ENCODE measurements around the gene LAMA3. TPM values are rescaled to one million over a fixed set of nuclear protein-coding genes. Genes with fewer than 3 reads are reported as not detected.

LAMA3 gene
- total RNA-seq, 1 donor from 2014 or later: 1.9 TPM

- Mint-ChIP-seq H3K27ac (ENCODE audit: unreplicated experiment) (no peak overlapping the region), H3K4me3 (ENCODE audit: unreplicated experiment) (no peak overlapping the region), H3K36me3 (ENCODE audit: low read depth) (no peaks in the 10 kb centered on the region), H3K4me1 (ENCODE audit: low read depth) (peaks cover 10% of the 10 kb centered on the region), H3K27me3 (ENCODE audit: low read depth) (no peaks in the 10 kb centered on the region), H3K9me3 (ENCODE audit: low read depth) (no peaks in the 10 kb centered on the region)
- DNase-seq (ENCODE audit: low spot score): no peak
- no peak for TF ChIP-seq CTCF (IDR thresholded peaks at IDR 0.05)
Measured at GRCh38 chr18:23833714-23834113, 144.5 kb downstream of the LAMA3 start.

GRCh38 chr18:23835091-23835490, 145.8 kb downstream of the LAMA3 start:
- Mint-ChIP-seq H3K4me3 (ENCODE audit: unreplicated experiment) (no peak overlapping the region), H3K36me3 (ENCODE audit: low read depth) (no peaks in the 10 kb centered on the region), H3K9me3 (ENCODE audit: low read depth) (no peaks in the 10 kb centered on the region), H3K27ac (ENCODE audit: unreplicated experiment) (no peak overlapping the region), H3K27me3 (ENCODE audit: low read depth) (no peaks in the 10 kb centered on the region), H3K4me1 (ENCODE audit: low read depth) (peaks cover 17% of the 10 kb centered on the region)
- TF ChIP-seq CTCF (IDR thresholded peaks at IDR 0.05): no peak
- DNase-seq (ENCODE audit: low spot score): no peak

GRCh38 chr18:23835506-23835905, 146.3 kb downstream of the LAMA3 start:
- Mint-ChIP-seq H3K27ac (ENCODE audit: unreplicated experiment) (no peak overlapping the region), H3K9me3 (ENCODE audit: low read depth) (no peaks in the 10 kb centered on the region), H3K36me3 (ENCODE audit: low read depth) (no peaks in the 10 kb centered on the region), H3K27me3 (ENCODE audit: low read depth) (no peaks in the 10 kb centered on the region), H3K4me3 (ENCODE audit: unreplicated experiment) (no peak overlapping the region), H3K4me1 (ENCODE audit: low read depth) (peaks cover 17% of the 10 kb centered on the region)
- no peak for DNase-seq (ENCODE audit: low spot score)
- no peak for TF ChIP-seq CTCF (IDR thresholded peaks at IDR 0.05)

GRCh38 chr18:23837591-23837990, 148.3 kb downstream of the LAMA3 start:
- H3K27ac Mint-ChIP-seq (ENCODE audit: unreplicated experiment): no peak overlapping the region
- H3K4me3 Mint-ChIP-seq (ENCODE audit: unreplicated experiment): no peak overlapping the region
- no peak for TF ChIP-seq CTCF (IDR thresholded peaks at IDR 0.05)
- H3K9me3 Mint-ChIP-seq (ENCODE audit: low read depth): no peaks in the 10 kb centered on the region
- peaks cover 17% of the 10 kb centered on the region for H3K4me1 Mint-ChIP-seq (ENCODE audit: low read depth)
- no peak for DNase-seq (ENCODE audit: low spot score)
- no peaks in the 10 kb centered on the region for H3K36me3 Mint-ChIP-seq (ENCODE audit: low read depth)
- no peaks in the 10 kb centered on the region for H3K27me3 Mint-ChIP-seq (ENCODE audit: low read depth)

- H3K4me3 Mint-ChIP-seq (ENCODE audit: unreplicated experiment): no peak overlapping the region
- H3K36me3 Mint-ChIP-seq (ENCODE audit: low read depth): no peaks in the 10 kb centered on the region
- H3K4me1 Mint-ChIP-seq (ENCODE audit: low read depth): peaks cover 17% of the 10 kb centered on the region
- H3K27me3 Mint-ChIP-seq (ENCODE audit: low read depth): peaks cover 4% of the 10 kb centered on the region
- no peak for DNase-seq (ENCODE audit: low spot score)
- H3K27ac Mint-ChIP-seq (ENCODE audit: unreplicated experiment): peak overlapping the region; percentile 17
- no peaks in the 10 kb centered on the region for H3K9me3 Mint-ChIP-seq (ENCODE audit: low read depth)
- TF ChIP-seq CTCF (IDR thresholded peaks at IDR 0.05): no peak
Measured at GRCh38 chr18:23838233-23838632, 149.0 kb downstream of the LAMA3 start.

Measured in chondrocyte (in vitro differentiated cells).